Activated CD8-positive, alpha-beta T cell treated with anti-CD3 and anti-CD28 coated beads for 36 hours (primary cell): ENCODE results near the gene CDK5RAP1. TPM values are rescaled to one million over a fixed set of nuclear protein-coding genes. Genes with fewer than 3 reads are reported as not detected.
"Not testable (repeated sequence)": the region's sequence is repeated elsewhere in the genome, so short reads cannot be mapped to it uniquely, and the experiment has no call there.

Experiments
- ATAC-seq: fragments of 200-7000 bp; cut with Tn5 transposase; one replicate; pipeline ENCODE4 v1.10.0; 2021; ENCODE audit warnings: mild to moderate bottlenecking, moderate library complexity
- CTCF ChIA-PET: fragments of 350-600 bp; sonication (Branson Sonifier 250); formaldehyde crosslinking; loops from one replicate; lab custom pipeline; 2021; ENCODE audit warnings: antibody characterized with exemption; lab: Charles Lee
- POLR2A ChIA-PET: fragments of 350-600 bp; sonication (Branson Sonifier 250); formaldehyde crosslinking; loops from one replicate; lab custom pipeline; 2021; ENCODE audit warnings: antibody characterized with exemption; lab: Charles Lee
- DNase-seq: peaks from one replicate; pipeline ENCODE4 v3.0.0-alpha.2; 2020
- H3K27ac Mint-ChIP-seq: one replicate; pipeline ENCODE4 v1.8.0; 2021; ENCODE audit warnings: mild to moderate bottlenecking, mixed read lengths
- H3K27me3 Mint-ChIP-seq: one replicate; pipeline ENCODE4 v1.8.0; 2021; ENCODE audit warnings: mixed read lengths
- H3K36me3 Mint-ChIP-seq: one replicate; pipeline ENCODE4 v1.8.0; 2021; ENCODE audit warnings: low read depth, mixed read lengths
- H3K4me1 Mint-ChIP-seq: one replicate; pipeline ENCODE4 v1.8.0; 2021; ENCODE audit warnings: low read depth, mixed read lengths
- H3K4me3 Mint-ChIP-seq: one replicate; pipeline ENCODE4 v1.8.0; 2021; ENCODE audit warnings: mild to moderate bottlenecking, moderate library complexity, mixed read lengths
- H3K9me3 Mint-ChIP-seq: one replicate; pipeline ENCODE4 v1.8.0; 2021; ENCODE audit warnings: mixed read lengths
- CTCF ChIP-seq: fragments of 200-600 bp; IDR thresholded peaks from one replicate; pipeline ENCODE4 v1.8.0; 2022; ENCODE audit warnings: antibody characterized with exemption, mild to moderate bottlenecking
- intact Hi-C: fragments of 100-400 bp; cut with micrococcal nuclease; formaldehyde crosslinking; loops from one replicate; pipeline ENCODE4 v1.10.0; 2022
- total RNA-seq, 2 experiments: library from RNA; stranded (reverse); gene quantifications; one replicate each; pipeline ENCODE4 v1.2.3, GENCODE V29; 2021

Gene CDK5RAP1
- total RNA-seq, 2 experiments from 2014 or later: 35.4 to 38.2 TPM

- H3K36me3 Mint-ChIP-seq: peaks cover 34% of the 10 kb centered on the region
Measured at GRCh38 chr20:33393609-33394008, 7.7 kb downstream of the CDK5RAP1 start.

GRCh38 chr20:33391722-33392415, 9.4 kb downstream of the CDK5RAP1 start:
- H3K36me3 Mint-ChIP-seq: peaks cover 37% of the 10 kb centered on the region
- H3K4me3 Mint-ChIP-seq: no peak overlapping the region
- H3K27me3 Mint-ChIP-seq: no peaks in the 10 kb centered on the region
- no peak for DNase-seq
- H3K27ac Mint-ChIP-seq: no peak overlapping the region
- TF ChIP-seq CTCF: no peak
- no peaks in the 10 kb centered on the region for H3K9me3 Mint-ChIP-seq
- ChIA-PET CTCF (no interaction called here), POLR2A (no interaction called here)
- no peak for ATAC-seq
- peaks cover 6% of the 10 kb centered on the region for H3K4me1 Mint-ChIP-seq
- intact Hi-C loops: no loop called here

More at GRCh38 chr20:33393609-33394008, 7.7 kb downstream of the CDK5RAP1 start:
- no peak for DNase-seq
- no peak for ATAC-seq
- Mint-ChIP-seq H3K27me3 (no peaks in the 10 kb centered on the region), H3K4me1 (peaks cover 21% of the 10 kb centered on the region), H3K27ac (no peak overlapping the region), H3K9me3 (no peaks in the 10 kb centered on the region), H3K4me3 (no peak overlapping the region)
- intact Hi-C loops: no loop called here
- CTCF ChIA-PET: interaction anchor here (0.7 kb wide), 1 partner anchor 65 kb away, joined by 3 read pairs; no protein-coding TSS in a partner anchor
- POLR2A ChIA-PET: no interaction called here
- TF ChIP-seq CTCF: no peak

GRCh38 chr20:33389326-33389725, 12.0 kb downstream of the CDK5RAP1 start:
- H3K36me3 Mint-ChIP-seq: peaks cover 32% of the 10 kb centered on the region
- DNase-seq, POLR2A ChIA-PET, CTCF ChIA-PET, H3K4me1 Mint-ChIP-seq, H3K4me3 Mint-ChIP-seq, H3K27me3 Mint-ChIP-seq, H3K27ac Mint-ChIP-seq, intact Hi-C loops, H3K9me3 Mint-ChIP-seq, ATAC-seq: not testable (repeated sequence)

GRCh38 chr20:33388268-33388667, 13.1 kb downstream of the CDK5RAP1 start:
- H3K27ac Mint-ChIP-seq: no peak overlapping the region
- H3K4me1 Mint-ChIP-seq: no peaks in the 10 kb centered on the region
- DNase-seq (no peak), ATAC-seq (no peak)
- no peak for TF ChIP-seq CTCF
- H3K9me3 Mint-ChIP-seq: no peaks in the 10 kb centered on the region
- peaks cover 28% of the 10 kb centered on the region for H3K36me3 Mint-ChIP-seq
- no peaks in the 10 kb centered on the region for H3K27me3 Mint-ChIP-seq
- intact Hi-C loops: no loop called here
- ChIA-PET CTCF (no interaction called here), POLR2A (no interaction called here)
- H3K4me3 Mint-ChIP-seq: no peak overlapping the region

GRCh38 chr20:33387177-33387576, 14.1 kb downstream of the CDK5RAP1 start:
- POLR2A ChIA-PET: no interaction called here
- DNase-seq (no peak), ATAC-seq (no peak)
- Mint-ChIP-seq H3K27me3 (no peaks in the 10 kb centered on the region), H3K4me3 (no peak overlapping the region), H3K9me3 (no peaks in the 10 kb centered on the region), H3K27ac (no peak overlapping the region), H3K36me3 (peaks cover 23% of the 10 kb centered on the region), H3K4me1 (no peaks in the 10 kb centered on the region)
- CTCF ChIA-PET: no interaction called here
- TF ChIP-seq CTCF: no peak
- intact Hi-C loops: no loop called here
